ENCODE results near the gene DIS3L2.

DIS3L2 gene

GRCh38 chr2:231920366-231920765, 41.1 kb upstream of the DIS3L2 start:
- H3K9me2 ChIP-seq (replicated peaks; ENCODE audit: low read depth, low read length), result no peaks in the 10 kb centered on the region
- H3K9me3 ChIP-seq (ENCODE audit: insufficient read depth, low read depth, low read length), result no peaks in the 10 kb centered on the region

DNA sequence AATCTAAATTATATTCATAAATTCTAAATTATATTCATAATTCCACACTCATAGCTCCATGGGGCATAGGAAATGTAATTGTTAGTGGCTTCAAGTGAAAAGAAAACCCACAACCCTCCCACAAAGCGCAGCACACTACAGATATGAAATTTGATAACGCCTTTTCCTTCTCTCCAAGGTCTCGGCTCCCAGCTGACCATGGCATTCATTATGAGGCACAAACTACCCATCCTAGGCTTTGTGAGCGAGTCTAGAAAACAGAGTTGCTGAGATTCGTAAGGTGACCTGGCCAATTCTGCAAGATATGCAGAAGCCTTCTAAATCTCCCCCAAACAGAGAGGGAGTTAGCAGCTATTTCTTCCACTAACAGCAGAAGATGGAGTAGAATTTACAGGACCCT, 40.7 kb upstream of the DIS3L2 start:
- no peaks in the 10 kb centered on the region for H3F3A ChIP-seq (ENCODE audit: low read depth)
- H3K4me3 ChIP-seq (ENCODE audit: low read length, poor library complexity, severe bottlenecking), result no peak overlapping the region
- no peaks in the 10 kb centered on the region for H3K9me2 ChIP-seq (replicated peaks; ENCODE audit: low read depth, low read length)
- no peaks in the 10 kb centered on the region for H4K20me1 ChIP-seq (ENCODE audit: insufficient read depth, low read length, poor library complexity, severe bottlenecking)
- no peak for TF ChIP-seq EZH2phosphoT487 (IDR thresholded peaks at IDR 0.05; ENCODE audit: borderline replicate concordance)
- TF ChIP-seq, protein P1, sequence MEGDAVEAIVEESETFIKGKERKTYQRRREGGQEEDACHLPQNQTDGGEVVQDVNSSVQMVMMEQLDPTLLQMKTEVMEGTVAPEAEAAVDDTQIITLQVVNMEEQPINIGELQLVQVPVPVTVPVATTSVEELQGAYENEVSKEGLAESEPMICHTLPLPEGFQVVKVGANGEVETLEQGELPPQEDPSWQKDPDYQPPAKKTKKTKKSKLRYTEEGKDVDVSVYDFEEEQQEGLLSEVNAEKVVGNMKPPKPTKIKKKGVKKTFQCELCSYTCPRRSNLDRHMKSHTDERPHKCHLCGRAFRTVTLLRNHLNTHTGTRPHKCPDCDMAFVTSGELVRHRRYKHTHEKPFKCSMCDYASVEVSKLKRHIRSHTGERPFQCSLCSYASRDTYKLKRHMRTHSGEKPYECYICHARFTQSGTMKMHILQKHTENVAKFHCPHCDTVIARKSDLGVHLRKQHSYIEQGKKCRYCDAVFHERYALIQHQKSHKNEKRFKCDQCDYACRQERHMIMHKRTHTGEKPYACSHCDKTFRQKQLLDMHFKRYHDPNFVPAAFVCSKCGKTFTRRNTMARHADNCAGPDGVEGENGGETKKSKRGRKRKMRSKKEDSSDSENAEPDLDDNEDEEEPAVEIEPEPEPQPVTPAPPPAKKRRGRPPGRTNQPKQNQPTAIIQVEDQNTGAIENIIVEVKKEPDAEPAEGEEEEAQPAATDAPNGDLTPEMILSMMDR (conservative IDR thresholded peaks at IDR 0.05; ENCODE audit: low read length), result no peak
- H2AFZ ChIP-seq (ENCODE audit: low read length), result no peak overlapping the region
- peaks cover 11% of the 10 kb centered on the region for H3K4me1 ChIP-seq (ENCODE audit: insufficient read depth, low read length, poor library complexity, severe bottlenecking)
- no peaks in the 10 kb centered on the region for H3K36me3 ChIP-seq (ENCODE audit: insufficient read depth, low read length)
- no peak overlapping the region for H3K9ac ChIP-seq (ENCODE audit: low read depth, low read length, poor library complexity, severe bottlenecking)
- no peaks in the 10 kb centered on the region for H3K27me3 ChIP-seq (ENCODE audit: insufficient read depth, low read length, poor library complexity, severe bottlenecking)
- no peaks in the 10 kb centered on the region for H3K9me3 ChIP-seq (ENCODE audit: insufficient read depth, low read depth, low read length)
- H3K4me2 ChIP-seq (ENCODE audit: low read depth, low read length, poor library complexity, severe bottlenecking), result no peak overlapping the region
- no peaks in the 10 kb centered on the region for H3K79me2 ChIP-seq (ENCODE audit: insufficient read depth, low read length)

More at GRCh38 chr2:231920366-231920765, 41.1 kb upstream of the DIS3L2 start:
- Histone ChIP-seq H2AFZ (ENCODE audit: low read length) (no peak overlapping the region), H3K9ac (ENCODE audit: low read depth, low read length, poor library complexity, severe bottlenecking) (no peak overlapping the region), H3K4me1 (ENCODE audit: insufficient read depth, low read length, poor library complexity, severe bottlenecking) (peaks cover 11% of the 10 kb centered on the region), H3K36me3 (ENCODE audit: insufficient read depth, low read length) (no peaks in the 10 kb centered on the region), H3K4me2 (ENCODE audit: low read depth, low read length, poor library complexity, severe bottlenecking) (no peak overlapping the region), H3K27me3 (ENCODE audit: insufficient read depth, low read length, poor library complexity, severe bottlenecking) (no peaks in the 10 kb centered on the region), H3K79me2 (ENCODE audit: insufficient read depth, low read length) (no peaks in the 10 kb centered on the region), H4K20me1 (ENCODE audit: insufficient read depth, low read length, poor library complexity, severe bottlenecking) (no peaks in the 10 kb centered on the region), H3K4me3 (ENCODE audit: low read length, poor library complexity, severe bottlenecking) (no peak overlapping the region), H3F3A (ENCODE audit: low read depth) (no peaks in the 10 kb centered on the region)
- TF ChIP-seq, protein P1 (conservative IDR thresholded peaks at IDR 0.05; ENCODE audit: low read length), result no peak
- TF ChIP-seq EZH2phosphoT487 (IDR thresholded peaks at IDR 0.05; ENCODE audit: borderline replicate concordance), result no peak

- Histone ChIP-seq H3K27me3 (ENCODE audit: insufficient read depth, low read length, poor library complexity, severe bottlenecking) (peaks cover 11% of the 10 kb centered on the region), H3K9me3 (ENCODE audit: insufficient read depth, low read depth, low read length) (no peaks in the 10 kb centered on the region), H3K79me2 (ENCODE audit: insufficient read depth, low read length) (no peaks in the 10 kb centered on the region), H4K20me1 (ENCODE audit: insufficient read depth, low read length, poor library complexity, severe bottlenecking) (no peaks in the 10 kb centered on the region), H3K9ac (ENCODE audit: low read depth, low read length, poor library complexity, severe bottlenecking) (no peak overlapping the region), H3F3A (ENCODE audit: low read depth) (no peaks in the 10 kb centered on the region), H3K4me2 (ENCODE audit: low read depth, low read length, poor library complexity, severe bottlenecking) (no peak overlapping the region), H3K36me3 (ENCODE audit: insufficient read depth, low read length) (no peaks in the 10 kb centered on the region), H3K9me2 (replicated peaks; ENCODE audit: low read depth, low read length) (no peaks in the 10 kb centered on the region), H2AFZ (ENCODE audit: low read length) (no peak overlapping the region), H3K4me1 (ENCODE audit: insufficient read depth, low read length, poor library complexity, severe bottlenecking) (peaks cover 12% of the 10 kb centered on the region), H3K4me3 (ENCODE audit: low read length, poor library complexity, severe bottlenecking) (no peak overlapping the region)
- TF ChIP-seq, protein P1 (conservative IDR thresholded peaks at IDR 0.05; ENCODE audit: low read length), result no peak
- TF ChIP-seq EZH2phosphoT487 (IDR thresholded peaks at IDR 0.05; ENCODE audit: borderline replicate concordance), result no peak
These were observed 39.1 kb upstream of the DIS3L2 start for GRCh38 chr2:231922311-231923009.
